Parathyroid adenoma (tissue), 2 donors: ENCODE results near the gene NDUFS2.

Source experiments
- H2AFZ ChIP-seq: fragments of 300-600 bp; sonication (generic); one replicate; pipeline ENCODE4 v1.7.0; 2017; ENCODE audit warnings: antibody characterized with exemption, mild to moderate bottlenecking
- H3K27ac ChIP-seq: fragments of 300-600 bp; sonication (generic); one replicate; pipeline ENCODE4 v1.7.0; 2017
- H3K27me3 ChIP-seq: fragments of 300-600 bp; sonication (generic); one replicate; pipeline ENCODE4 v1.7.0; 2017; ENCODE audit warnings: low read length; ENCODE audit not compliant: control insufficient read depth, insufficient read depth
- H3K36me3 ChIP-seq: fragments of 300-600 bp; sonication (generic); one replicate; pipeline ENCODE4 v1.7.0; 2017; ENCODE audit warnings: low read length; ENCODE audit not compliant: control insufficient read depth, insufficient read depth
- H3K4me1 ChIP-seq: fragments of 300-600 bp; sonication (generic); one replicate; pipeline ENCODE4 v1.7.0; 2017; ENCODE audit warnings: control low read depth
- H3K4me2 ChIP-seq: fragments of 300-600 bp; sonication (generic); one replicate; pipeline ENCODE4 v1.7.0; 2017; ENCODE audit warnings: low read length
- H3K4me3 ChIP-seq: fragments of 300-600 bp; sonication (generic); one replicate; pipeline ENCODE4 v1.7.0; 2017; ENCODE audit warnings: low read depth, low read length
- H3K79me2 ChIP-seq: fragments of 300-600 bp; sonication (generic); one replicate; pipeline ENCODE4 v1.7.0; 2017; ENCODE audit warnings: control low read depth
- H3K9ac ChIP-seq: fragments of 300-600 bp; sonication (generic); one replicate; pipeline ENCODE4 v1.7.0; 2017; ENCODE audit warnings: mild to moderate bottlenecking
- H3K9me3 ChIP-seq: fragments of 300-600 bp; sonication (generic); one replicate; pipeline ENCODE4 v1.7.0; 2017; ENCODE audit warnings: low read length; ENCODE audit not compliant: control insufficient read depth
- TF ChIP-seq, protein P1 (sequence below): fragments of 300-600 bp; sonication (generic); IDR thresholded peaks from one replicate; pipeline ENCODE4 v1.7.0; 2017; ENCODE audit warnings: antibody characterized with exemption, mild to moderate bottlenecking
- donor health status: primary hyperparathyroidism.

Gene NDUFS2

DNA sequence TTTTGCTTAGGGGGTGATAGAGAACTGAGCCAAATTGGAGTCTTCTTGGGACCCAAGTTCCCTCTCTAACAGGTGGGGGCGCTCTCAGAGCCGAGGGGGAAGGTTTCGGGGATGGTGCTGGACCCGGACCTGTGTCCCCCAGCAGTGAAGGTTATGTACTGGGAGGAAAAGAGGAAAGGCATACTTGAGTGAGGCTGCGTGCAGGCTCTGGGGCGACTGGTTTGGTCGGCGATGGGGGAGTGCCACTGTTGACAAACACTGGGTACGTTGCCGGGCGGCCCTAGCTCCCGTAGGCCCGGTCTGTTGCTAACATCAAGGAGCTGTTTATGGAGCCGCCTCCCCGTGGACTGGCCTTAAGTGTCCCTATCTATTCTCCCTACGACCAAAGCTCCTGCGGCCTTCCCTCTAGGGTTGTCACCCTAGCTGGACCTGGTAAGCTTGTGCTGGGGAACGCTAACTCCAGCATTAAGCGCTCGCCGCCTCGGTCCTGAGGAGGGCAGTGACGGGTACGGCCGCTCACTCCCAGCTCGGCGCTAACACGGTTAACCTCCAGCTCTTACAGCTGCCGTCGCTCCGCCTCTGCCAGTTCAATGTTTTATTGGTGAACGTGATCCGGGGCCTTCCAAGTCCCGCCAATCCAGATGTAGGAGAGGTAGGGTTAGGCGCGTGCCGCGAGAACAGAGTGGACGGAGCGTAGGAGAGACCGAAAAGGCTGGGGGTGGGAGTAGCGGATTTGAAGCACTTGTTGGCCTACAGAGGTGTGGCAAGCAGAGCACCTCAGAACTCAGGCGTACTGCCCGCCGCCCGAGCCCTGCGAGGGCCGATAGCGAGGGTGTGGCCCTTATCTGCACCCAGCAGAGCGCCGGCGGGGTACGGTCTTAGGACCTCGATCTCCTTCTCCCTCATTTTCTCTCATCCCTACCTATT is 36.2 kb upstream of the NDUFS2 start, which contains the start of gene PPOX:
TSS of gene PPOX (plus strand) at position 685 of the 927 bp plus-strand sequence. CDS start 422 bp downstream, outside the sequence.
- TF ChIP-seq, protein P1, sequence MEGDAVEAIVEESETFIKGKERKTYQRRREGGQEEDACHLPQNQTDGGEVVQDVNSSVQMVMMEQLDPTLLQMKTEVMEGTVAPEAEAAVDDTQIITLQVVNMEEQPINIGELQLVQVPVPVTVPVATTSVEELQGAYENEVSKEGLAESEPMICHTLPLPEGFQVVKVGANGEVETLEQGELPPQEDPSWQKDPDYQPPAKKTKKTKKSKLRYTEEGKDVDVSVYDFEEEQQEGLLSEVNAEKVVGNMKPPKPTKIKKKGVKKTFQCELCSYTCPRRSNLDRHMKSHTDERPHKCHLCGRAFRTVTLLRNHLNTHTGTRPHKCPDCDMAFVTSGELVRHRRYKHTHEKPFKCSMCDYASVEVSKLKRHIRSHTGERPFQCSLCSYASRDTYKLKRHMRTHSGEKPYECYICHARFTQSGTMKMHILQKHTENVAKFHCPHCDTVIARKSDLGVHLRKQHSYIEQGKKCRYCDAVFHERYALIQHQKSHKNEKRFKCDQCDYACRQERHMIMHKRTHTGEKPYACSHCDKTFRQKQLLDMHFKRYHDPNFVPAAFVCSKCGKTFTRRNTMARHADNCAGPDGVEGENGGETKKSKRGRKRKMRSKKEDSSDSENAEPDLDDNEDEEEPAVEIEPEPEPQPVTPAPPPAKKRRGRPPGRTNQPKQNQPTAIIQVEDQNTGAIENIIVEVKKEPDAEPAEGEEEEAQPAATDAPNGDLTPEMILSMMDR, result peak; percentile 29
- peak within 1 kb of the TSS; percentile 21 for H3K9ac ChIP-seq
- H3K4me3 ChIP-seq, result peak within 1 kb of the TSS; percentile 89
- no peaks in the 10 kb centered on the region for H3K4me1 ChIP-seq
- no peaks in the 10 kb centered on the region for H3K9me3 ChIP-seq
- H3K79me2 ChIP-seq, result no peaks in the 10 kb centered on the region
- H3K36me3 ChIP-seq, result no peaks in the 10 kb centered on the region
- peak within 1 kb of the TSS; percentile 77 for H2AFZ ChIP-seq
- no peaks in the 10 kb centered on the region for H3K27me3 ChIP-seq
- peak within 1 kb of the TSS; percentile 93 for H3K27ac ChIP-seq
- peak within 1 kb of the TSS; percentile 80 for H3K4me2 ChIP-seq

DNA sequence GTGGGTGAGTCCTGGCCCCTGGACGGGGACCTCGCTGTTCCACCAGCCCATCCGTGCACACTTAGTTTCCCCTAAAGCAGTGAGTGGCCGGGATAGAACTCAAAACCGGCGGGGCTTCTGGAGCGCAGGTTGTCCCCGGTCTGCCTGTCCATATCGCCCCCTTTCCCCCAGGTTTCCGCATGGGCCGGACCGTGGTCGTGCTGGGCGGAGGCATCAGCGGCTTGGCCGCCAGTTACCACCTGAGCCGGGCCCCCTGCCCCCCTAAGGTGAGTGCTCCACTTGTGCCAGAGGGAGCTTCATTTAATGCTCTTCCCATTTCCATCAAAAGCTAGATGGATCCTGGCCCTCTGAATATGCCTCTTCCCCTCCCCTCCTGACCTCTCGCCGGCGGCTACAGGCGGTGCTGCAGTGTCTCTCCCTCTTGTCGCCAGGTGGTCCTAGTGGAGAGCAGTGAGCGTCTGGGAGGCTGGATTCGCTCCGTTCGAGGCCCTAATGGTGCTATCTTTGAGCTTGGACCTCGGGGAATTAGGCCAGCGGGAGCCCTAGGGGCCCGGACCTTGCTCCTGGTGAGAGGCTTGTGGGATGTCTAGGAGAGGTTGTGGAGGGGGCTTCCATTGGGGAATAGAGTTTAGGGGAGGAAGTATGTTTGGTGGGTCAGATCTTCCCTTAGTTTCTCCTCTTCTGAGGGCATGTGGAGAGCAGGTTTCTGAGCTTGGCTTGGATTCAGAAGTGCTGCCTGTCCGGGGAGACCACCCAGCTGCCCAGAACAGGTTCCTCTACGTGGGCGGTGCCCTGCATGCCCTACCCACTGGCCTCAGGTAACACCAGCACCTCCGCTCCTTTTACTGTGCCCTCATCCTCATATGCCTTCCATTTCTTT is 35.3 kb upstream of the NDUFS2 start:
- H3K4me1 ChIP-seq, result no peaks in the 10 kb centered on the region
- TF ChIP-seq, protein P1, result no peak
- H3K79me2 ChIP-seq, result no peaks in the 10 kb centered on the region
- H2AFZ ChIP-seq, result peak overlapping the region; percentile 77
- no peaks in the 10 kb centered on the region for H3K36me3 ChIP-seq
- no peaks in the 10 kb centered on the region for H3K27me3 ChIP-seq
- H3K9ac ChIP-seq, result no peak overlapping the region
- H3K4me2 ChIP-seq, result peak overlapping the region; percentile 80
- H3K4me3 ChIP-seq, result peak overlapping the region; percentile 89
- H3K27ac ChIP-seq, result peak overlapping the region; percentile 93
- H3K9me3 ChIP-seq, result no peaks in the 10 kb centered on the region

DNA sequence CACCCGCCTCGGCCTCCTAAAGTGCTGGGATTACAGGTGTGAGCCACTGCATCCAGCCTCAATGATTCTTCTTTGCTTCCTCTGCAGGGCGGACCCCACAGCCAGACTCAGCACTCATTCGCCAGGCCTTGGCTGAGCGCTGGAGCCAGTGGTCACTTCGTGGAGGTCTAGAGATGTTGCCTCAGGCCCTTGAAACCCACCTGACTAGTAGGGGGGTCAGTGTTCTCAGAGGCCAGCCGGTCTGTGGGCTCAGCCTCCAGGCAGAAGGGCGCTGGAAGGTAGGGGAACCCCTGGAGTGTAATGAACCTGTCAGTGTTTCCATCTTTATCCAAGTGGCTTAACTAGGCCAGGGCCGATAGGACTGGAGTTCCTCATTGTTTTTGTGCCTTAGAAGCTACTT is 33.3 kb upstream of the NDUFS2 start:
- Histone ChIP-seq H3K27ac (no peak overlapping the region), H3K36me3 (no peaks in the 10 kb centered on the region), H3K4me3 (no peak overlapping the region), H3K4me1 (no peaks in the 10 kb centered on the region), H3K9ac (no peak overlapping the region), H3K4me2 (no peak overlapping the region), H3K9me3 (no peaks in the 10 kb centered on the region), H3K27me3 (no peaks in the 10 kb centered on the region), H2AFZ (no peak overlapping the region), H3K79me2 (no peaks in the 10 kb centered on the region)
- TF ChIP-seq, protein P1, result no peak

DNA sequence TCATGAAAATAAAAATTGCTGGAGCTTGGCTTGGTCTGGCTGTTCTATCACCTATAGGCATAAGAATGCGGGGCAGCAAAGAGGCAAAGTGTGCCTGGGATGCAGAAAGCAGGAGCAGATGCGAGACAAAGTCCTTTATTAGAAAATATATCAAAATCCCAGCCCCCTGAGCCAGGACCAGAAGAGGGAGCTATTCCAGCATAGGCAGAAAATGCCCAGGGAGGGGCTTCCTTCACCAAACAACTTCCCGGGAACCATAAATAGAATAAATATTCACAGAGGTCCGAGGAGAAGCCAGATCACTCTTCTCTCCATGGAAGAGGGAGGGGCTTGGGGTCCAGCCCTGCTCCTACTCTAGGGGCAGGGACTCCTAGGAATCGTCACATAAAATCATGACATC is 31.0 kb upstream of the NDUFS2 start:
- Histone ChIP-seq H3K36me3 (no peaks in the 10 kb centered on the region), H3K9me3 (no peaks in the 10 kb centered on the region), H2AFZ (no peak overlapping the region), H3K27ac (no peak overlapping the region), H3K4me3 (no peak overlapping the region), H3K9ac (no peak overlapping the region), H3K4me1 (no peaks in the 10 kb centered on the region), H3K4me2 (no peak overlapping the region), H3K79me2 (no peaks in the 10 kb centered on the region), H3K27me3 (no peaks in the 10 kb centered on the region)
- TF ChIP-seq, protein P1, result no peak
